ENCODE measurements around the gene LHX2.
"Not testable (repeated sequence)": the region's sequence is repeated elsewhere in the genome, so short reads cannot be mapped to it uniquely, and the experiment has no call there.

Gene LHX2

GRCh38 chr9:123985869-123986268 is 25.7 kb upstream of the LHX2 start:
- DNase-seq (ENCODE audit: low read depth in 2 of 2), result no peak
- no peak overlapping the region for H3K4me3 ChIP-seq (replicated peaks in 1 of 2; ENCODE audit: low read depth in 2 of 2, low read length in 2 of 2)
- TF ChIP-seq CTCF (IDR thresholded peaks at IDR 0.05; ENCODE audit: low read depth, low read length), result no peak

GRCh38 chr9:123990427-123990826 is 21.1 kb upstream of the LHX2 start:
- no peak for TF ChIP-seq CTCF (IDR thresholded peaks at IDR 0.05; ENCODE audit: low read depth, low read length)
- no peak for DNase-seq (ENCODE audit: low read depth in 2 of 2)
- no peak overlapping the region for H3K4me3 ChIP-seq (replicated peaks in 1 of 2; ENCODE audit: low read depth in 2 of 2, low read length in 2 of 2)

- DNase-seq (ENCODE audit: low read depth in 2 of 2); H3K4me3 ChIP-seq (replicated peaks in 1 of 2; ENCODE audit: low read depth in 2 of 2, low read length in 2 of 2): not testable (repeated sequence)
These were observed 18.9 kb upstream of the LHX2 start for GRCh38 chr9:123992679-123993078.

GRCh38 chr9:123996731-123997421 is 14.7 kb upstream of the LHX2 start:
- no peak overlapping the region for H3K4me3 ChIP-seq (replicated peaks in 1 of 2; ENCODE audit: low read depth in 2 of 2, low read length in 2 of 2)

GRCh38 chr9:123997665-123998277 is 13.8 kb upstream of the LHX2 start:
- H3K4me3 ChIP-seq (replicated peaks in 1 of 2; ENCODE audit: low read depth in 2 of 2, low read length in 2 of 2), result no peak overlapping the region
- peak in 1 of 2 donors; percentile 23 for DNase-seq (ENCODE audit: low read depth in 2 of 2)
- no peak for TF ChIP-seq CTCF (IDR thresholded peaks at IDR 0.05; ENCODE audit: low read depth, low read length)

More at GRCh38 chr9:123996731-123997421, 14.7 kb upstream of the LHX2 start:
- DNase-seq (ENCODE audit: low read depth in 2 of 2), result peak; percentile 31 to 59
- TF ChIP-seq CTCF (IDR thresholded peaks at IDR 0.05; ENCODE audit: low read depth, low read length), result no peak

- TF ChIP-seq CTCF (IDR thresholded peaks at IDR 0.05; ENCODE audit: low read depth, low read length), result no peak
- H3K4me3 ChIP-seq (replicated peaks in 1 of 2; ENCODE audit: low read depth in 2 of 2, low read length in 2 of 2), result no peak overlapping the region
- no peak for DNase-seq (ENCODE audit: low read depth in 2 of 2)
These were observed 13.2 kb upstream of the LHX2 start for GRCh38 chr9:123998278-123998925.

GRCh38 chr9:123998970-123999621 is 12.5 kb upstream of the LHX2 start:
- TF ChIP-seq CTCF (IDR thresholded peaks at IDR 0.05; ENCODE audit: low read depth, low read length), result no peak
- peak overlapping the region; percentile 25 to 34 for H3K4me3 ChIP-seq (replicated peaks in 1 of 2; ENCODE audit: low read depth in 2 of 2, low read length in 2 of 2)
- no peak for DNase-seq (ENCODE audit: low read depth in 2 of 2)

All from cardiac fibroblast (primary cell).